GM19467 (cell line): ENCODE data around the gene JUP.

Experiments
- ATAC-seq: cut with Tn5 transposase; IDR thresholded peaks from one replicate; pipeline ENCODE4 v1.9.1; 2021; ENCODE audit warnings: mild to moderate bottlenecking, moderate library complexity; ENCODE audit not compliant: unreplicated experiment

Gene JUP

GRCh38 chr17:41760878-41761277, 25.6 kb downstream of the JUP start:
- no peak for ATAC-seq

- ATAC-seq: no peak
Observed at GRCh38 chr17:41758601-41759000, 27.9 kb downstream of the JUP start.

GRCh38 chr17:41754066-41754465, 32.4 kb downstream of the JUP start:
- no peak for ATAC-seq

GRCh38 chr17:41751288-41751687, 35.2 kb downstream of the JUP start:
- no peak for ATAC-seq

- no peak for ATAC-seq
Observed at GRCh38 chr17:41750862-41751261, 35.6 kb downstream of the JUP start.

GRCh38 chr17:41748275-41748674, 38.2 kb downstream of the JUP start:
- no peak for ATAC-seq

GRCh38 chr17:41741709-41742108, 44.8 kb downstream of the JUP start:
- no peak for ATAC-seq

- no peak for ATAC-seq
Observed at GRCh38 chr17:41740506-41740905, 46.0 kb downstream of the JUP start.

GRCh38 chr17:41739661-41740352, 46.7 kb downstream of the JUP start:
- no peak for ATAC-seq

GRCh38 chr17:41738801-41739112, 47.8 kb downstream of the JUP start:
- no peak for ATAC-seq

- ATAC-seq: peak; percentile 80
Observed at GRCh38 chr17:41738077-41738800, 48.3 kb downstream of the JUP start.

- ATAC-seq: no peak
Observed at GRCh38 chr17:41737680-41738023, 48.9 kb downstream of the JUP start.

GRCh38 chr17:41736983-41737679, 49.4 kb downstream of the JUP start:
- no peak for ATAC-seq

GRCh38 chr17:41735744-41736143, 50.8 kb downstream of the JUP start:
- no peak for ATAC-seq

- ATAC-seq: no peak
Observed at GRCh38 chr17:41734949-41735313, 51.6 kb downstream of the JUP start.

- ATAC-seq: no peak
Observed at GRCh38 chr17:41734139-41734948, 52.2 kb downstream of the JUP start, which contains the start of gene HAP1. Gene HAP1, minus strand, starts transcription at chr17:41734643. Its CDS starts 9 bp downstream, at chr17:41734634.

- no peak for ATAC-seq
Observed at GRCh38 chr17:41733348-41734138, 53.0 kb downstream of the JUP start.

- ATAC-seq: no peak
Observed at GRCh38 chr17:41731836-41732235, 54.7 kb downstream of the JUP start.

- ATAC-seq: no peak
Observed at GRCh38 chr17:41730479-41730878, 56.0 kb downstream of the JUP start.

- ATAC-seq: no peak
Observed at GRCh38 chr17:41728056-41728455, 58.5 kb downstream of the JUP start.

GRCh38 chr17:41725134-41725533, 61.4 kb downstream of the JUP start:
- no peak for ATAC-seq
